ENCODE data around the gene PBX4. TPM values are rescaled to one million over a fixed set of nuclear protein-coding genes. Genes with fewer than 3 reads are reported as not detected.

Gene PBX4
- total and polyA plus RNA-seq, 2 experiments from 2014 or later: 3.2 to 4.3 TPM

GRCh38 chr19:19567391-19567790 lies 51.1 kb downstream of the PBX4 start:
- WGBS (ENCODE audit: low lambda C conversion rate, missing lambda C conversion rate): 96% methylated on average over 3 of the region's 3 CpGs

DNA sequence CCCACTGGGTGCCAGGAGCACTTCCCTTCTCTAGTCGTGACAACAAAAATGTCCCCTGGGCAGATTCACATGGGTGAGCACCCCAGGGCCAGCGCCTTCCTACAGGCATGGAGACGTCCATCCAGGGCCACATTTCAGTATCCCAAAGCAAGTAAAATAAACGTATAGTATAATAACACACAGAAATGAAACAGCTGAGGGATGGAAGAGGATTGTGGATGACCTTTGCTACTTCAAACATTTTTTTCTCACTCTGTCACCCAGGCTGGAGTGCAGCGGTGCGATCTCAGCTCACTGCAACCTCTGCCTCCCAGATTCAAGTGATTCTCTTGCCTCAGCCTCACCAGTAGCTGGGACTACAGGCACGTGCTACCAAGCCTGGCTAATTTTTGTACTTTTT lies 52.2 kb downstream of the PBX4 start:
- Histone ChIP-seq H3K27me3 (no peaks in the 10 kb centered on the region), H3K36me3 (replicated peaks; ENCODE audit: insufficient read depth, low read depth) (no peaks in the 10 kb centered on the region), H3K9me3 (ENCODE audit: low read depth) (no peaks in the 10 kb centered on the region), H2AFZ (no peak overlapping the region), H3K4me1 (ENCODE audit: insufficient read depth) (no peaks in the 10 kb centered on the region), H3K4me2 (no peak overlapping the region), H3K27ac (no peak overlapping the region), H3K9me2 (replicated peaks; ENCODE audit: insufficient read depth) (no peaks in the 10 kb centered on the region), H4K20me1 (ENCODE audit: insufficient read depth, poor library complexity, severe bottlenecking) (no peaks in the 10 kb centered on the region), H3K79me2 (no peaks in the 10 kb centered on the region), H3K4me3 (no peak overlapping the region)
- TF ChIP-seq EZH2 (IDR thresholded peaks at IDR 0.05; ENCODE audit: borderline replicate concordance) (no peak), EZH2phosphoT487 (IDR thresholded peaks at IDR 0.05; ENCODE audit: low read depth, severe bottlenecking, unreplicated experiment) (no peak)
- TF ChIP-seq, protein P1, sequence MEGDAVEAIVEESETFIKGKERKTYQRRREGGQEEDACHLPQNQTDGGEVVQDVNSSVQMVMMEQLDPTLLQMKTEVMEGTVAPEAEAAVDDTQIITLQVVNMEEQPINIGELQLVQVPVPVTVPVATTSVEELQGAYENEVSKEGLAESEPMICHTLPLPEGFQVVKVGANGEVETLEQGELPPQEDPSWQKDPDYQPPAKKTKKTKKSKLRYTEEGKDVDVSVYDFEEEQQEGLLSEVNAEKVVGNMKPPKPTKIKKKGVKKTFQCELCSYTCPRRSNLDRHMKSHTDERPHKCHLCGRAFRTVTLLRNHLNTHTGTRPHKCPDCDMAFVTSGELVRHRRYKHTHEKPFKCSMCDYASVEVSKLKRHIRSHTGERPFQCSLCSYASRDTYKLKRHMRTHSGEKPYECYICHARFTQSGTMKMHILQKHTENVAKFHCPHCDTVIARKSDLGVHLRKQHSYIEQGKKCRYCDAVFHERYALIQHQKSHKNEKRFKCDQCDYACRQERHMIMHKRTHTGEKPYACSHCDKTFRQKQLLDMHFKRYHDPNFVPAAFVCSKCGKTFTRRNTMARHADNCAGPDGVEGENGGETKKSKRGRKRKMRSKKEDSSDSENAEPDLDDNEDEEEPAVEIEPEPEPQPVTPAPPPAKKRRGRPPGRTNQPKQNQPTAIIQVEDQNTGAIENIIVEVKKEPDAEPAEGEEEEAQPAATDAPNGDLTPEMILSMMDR (IDR thresholded peaks at IDR 0.05; ENCODE audit: poor library complexity): no peak
- DNase-seq (ENCODE audit: low spot score): no peak
- WGBS (ENCODE audit: low lambda C conversion rate, missing lambda C conversion rate): 79% methylated on average over 7 of the region's 7 CpGs

More at GRCh38 chr19:19567391-19567790, 51.1 kb downstream of the PBX4 start:
- TF ChIP-seq, protein P1 (IDR thresholded peaks at IDR 0.05; ENCODE audit: poor library complexity): no peak
- TF ChIP-seq EZH2phosphoT487 (IDR thresholded peaks at IDR 0.05; ENCODE audit: low read depth, severe bottlenecking, unreplicated experiment) (no peak), EZH2 (IDR thresholded peaks at IDR 0.05; ENCODE audit: borderline replicate concordance) (no peak)
- Histone ChIP-seq H3K4me1 (ENCODE audit: insufficient read depth) (no peaks in the 10 kb centered on the region), H3K27me3 (no peaks in the 10 kb centered on the region), H2AFZ (no peak overlapping the region), H3K4me3 (no peak overlapping the region), H3K9me3 (ENCODE audit: low read depth) (no peaks in the 10 kb centered on the region), H3K36me3 (replicated peaks; ENCODE audit: insufficient read depth, low read depth) (no peaks in the 10 kb centered on the region), H3K27ac (no peak overlapping the region), H3K79me2 (no peaks in the 10 kb centered on the region), H4K20me1 (ENCODE audit: insufficient read depth, poor library complexity, severe bottlenecking) (no peaks in the 10 kb centered on the region), H3K9me2 (replicated peaks; ENCODE audit: insufficient read depth) (no peaks in the 10 kb centered on the region), H3K4me2 (no peak overlapping the region)
- DNase-seq (ENCODE audit: low spot score): no peak

DNA sequence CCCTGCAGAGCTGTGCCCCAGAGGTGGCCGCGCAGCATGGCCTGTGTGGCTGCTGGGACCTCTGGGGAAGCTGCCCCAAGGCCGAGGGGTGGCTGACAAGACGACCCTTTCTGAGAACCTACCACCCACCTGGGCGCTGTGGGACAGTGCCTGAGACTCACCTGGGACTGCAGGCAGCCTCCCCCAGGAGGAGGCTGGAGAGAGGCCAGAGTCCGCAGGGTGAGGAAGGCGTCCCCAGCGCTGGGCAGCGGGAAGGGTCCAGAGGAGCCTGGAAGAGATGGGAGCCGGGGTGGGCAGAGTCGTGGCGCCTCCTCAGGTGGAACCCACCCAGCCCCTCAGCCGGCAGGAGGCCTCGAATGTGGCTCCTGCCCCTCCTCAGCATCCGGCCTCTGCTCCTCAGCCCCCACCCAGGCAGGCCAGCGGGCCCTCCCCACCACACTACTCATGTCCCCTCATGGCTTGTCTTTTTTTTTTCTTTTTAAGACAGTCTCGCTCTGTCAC lies 55.1 kb downstream of the PBX4 start:
- Histone ChIP-seq H2AFZ (no peak overlapping the region), H4K20me1 (ENCODE audit: insufficient read depth, poor library complexity, severe bottlenecking) (no peaks in the 10 kb centered on the region), H3K4me1 (ENCODE audit: insufficient read depth) (no peaks in the 10 kb centered on the region), H3K4me2 (no peak overlapping the region), H3K9me3 (ENCODE audit: low read depth) (no peaks in the 10 kb centered on the region), H3K27ac (no peak overlapping the region), H3K9me2 (replicated peaks; ENCODE audit: insufficient read depth) (no peaks in the 10 kb centered on the region), H3K4me3 (no peak overlapping the region), H3K36me3 (replicated peaks; ENCODE audit: insufficient read depth, low read depth) (no peaks in the 10 kb centered on the region), H3K27me3 (no peaks in the 10 kb centered on the region), H3K79me2 (no peaks in the 10 kb centered on the region)
- WGBS (ENCODE audit: low lambda C conversion rate, missing lambda C conversion rate): 96% methylated on average over 17 of the region's 17 CpGs
- DNase-seq (ENCODE audit: low spot score): no peak
- TF ChIP-seq, protein P1 (IDR thresholded peaks at IDR 0.05; ENCODE audit: poor library complexity): no peak
- TF ChIP-seq EZH2 (IDR thresholded peaks at IDR 0.05; ENCODE audit: borderline replicate concordance): no peak

Data from hepatocyte (in vitro differentiated cells).